ENCODE data around the gene DENND4C.

Gene DENND4C

DNA sequence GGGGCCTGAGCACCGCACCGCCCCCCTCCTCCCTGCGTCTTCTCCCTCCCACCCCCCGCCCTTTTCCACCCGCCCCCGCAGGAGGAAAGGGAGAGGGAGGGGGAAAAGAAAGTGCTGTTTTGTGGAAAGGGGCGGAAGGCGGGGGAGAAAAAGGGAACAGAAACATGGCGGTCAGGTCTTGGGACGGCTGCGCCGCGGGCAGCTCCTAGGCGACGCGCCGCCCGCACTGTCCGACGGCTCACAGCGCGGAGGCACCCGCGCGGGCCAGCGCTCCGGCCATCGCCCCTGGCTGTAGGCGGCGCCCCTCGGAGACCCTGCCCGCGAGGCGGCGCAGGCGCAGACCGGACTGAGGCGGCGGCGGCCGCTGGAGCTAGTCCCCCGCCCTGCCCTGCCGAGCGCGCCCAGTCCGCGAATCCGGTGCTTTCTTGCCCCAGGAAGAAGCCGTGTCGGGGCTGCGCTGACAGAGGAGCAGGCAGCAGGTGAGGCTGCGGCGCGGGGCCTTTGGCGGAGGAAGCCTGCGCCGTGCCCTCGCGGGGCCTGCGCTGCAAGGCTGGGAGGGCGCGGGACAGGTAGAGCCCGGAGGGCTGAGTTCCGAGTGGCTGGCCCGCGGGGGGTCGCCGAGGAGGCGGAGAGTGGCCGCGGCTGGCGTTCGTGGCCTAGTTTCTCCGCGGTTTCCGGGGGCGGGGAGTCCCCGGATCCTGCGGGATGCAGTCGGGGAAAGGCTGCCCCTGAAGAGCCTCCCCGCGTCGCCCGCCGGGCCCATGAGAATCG, at the start of gene DENND4C:
TSS of gene DENND4C (plus strand) at position 339 of the 771 bp plus-strand sequence. CDS start 45,482 bp downstream, outside the sequence.
- in situ Hi-C loops (cut with HindIII; ENCODE audit: low sequenced_read_pairs): no loop called here
- H3K4me3 ChIP-seq (ENCODE audit: low read depth, low read length): peak within 1 kb of the TSS; percentile 87
- DNase-seq (ENCODE audit: low read depth, low spot score): peak; percentile 87
- TF ChIP-seq, protein P1, sequence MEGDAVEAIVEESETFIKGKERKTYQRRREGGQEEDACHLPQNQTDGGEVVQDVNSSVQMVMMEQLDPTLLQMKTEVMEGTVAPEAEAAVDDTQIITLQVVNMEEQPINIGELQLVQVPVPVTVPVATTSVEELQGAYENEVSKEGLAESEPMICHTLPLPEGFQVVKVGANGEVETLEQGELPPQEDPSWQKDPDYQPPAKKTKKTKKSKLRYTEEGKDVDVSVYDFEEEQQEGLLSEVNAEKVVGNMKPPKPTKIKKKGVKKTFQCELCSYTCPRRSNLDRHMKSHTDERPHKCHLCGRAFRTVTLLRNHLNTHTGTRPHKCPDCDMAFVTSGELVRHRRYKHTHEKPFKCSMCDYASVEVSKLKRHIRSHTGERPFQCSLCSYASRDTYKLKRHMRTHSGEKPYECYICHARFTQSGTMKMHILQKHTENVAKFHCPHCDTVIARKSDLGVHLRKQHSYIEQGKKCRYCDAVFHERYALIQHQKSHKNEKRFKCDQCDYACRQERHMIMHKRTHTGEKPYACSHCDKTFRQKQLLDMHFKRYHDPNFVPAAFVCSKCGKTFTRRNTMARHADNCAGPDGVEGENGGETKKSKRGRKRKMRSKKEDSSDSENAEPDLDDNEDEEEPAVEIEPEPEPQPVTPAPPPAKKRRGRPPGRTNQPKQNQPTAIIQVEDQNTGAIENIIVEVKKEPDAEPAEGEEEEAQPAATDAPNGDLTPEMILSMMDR (IDR thresholded peaks at IDR 0.05; ENCODE audit: low read depth, low read length): peak; percentile 7

DNA sequence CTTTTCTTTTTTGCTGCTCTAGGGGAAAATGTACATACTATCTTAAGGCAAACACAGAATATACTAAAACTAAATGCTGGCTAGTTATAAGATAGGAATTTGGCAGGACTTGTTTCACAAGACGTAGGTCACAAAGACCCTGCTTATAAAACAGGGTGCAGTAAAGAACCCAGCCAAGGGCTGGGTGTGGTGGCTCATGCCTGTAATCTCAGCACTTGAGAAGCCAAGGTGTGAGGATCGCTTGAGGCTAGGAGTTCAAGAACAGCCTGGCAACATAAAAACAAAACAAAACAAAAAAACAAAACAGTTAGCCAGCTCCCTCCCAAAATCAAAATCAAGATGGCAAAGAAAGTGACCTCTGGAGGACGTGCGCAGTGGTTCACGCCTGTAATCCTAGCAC, 49.5 kb upstream of the DENND4C start:
- no peak overlapping the region for H3K4me3 ChIP-seq (ENCODE audit: low read depth, low read length)
- in situ Hi-C loops (cut with HindIII; ENCODE audit: low sequenced_read_pairs): no loop called here
- DNase-seq (ENCODE audit: low read depth, low spot score): no peak
- TF ChIP-seq, protein P1 (IDR thresholded peaks at IDR 0.05; ENCODE audit: low read depth, low read length): no peak

DNA sequence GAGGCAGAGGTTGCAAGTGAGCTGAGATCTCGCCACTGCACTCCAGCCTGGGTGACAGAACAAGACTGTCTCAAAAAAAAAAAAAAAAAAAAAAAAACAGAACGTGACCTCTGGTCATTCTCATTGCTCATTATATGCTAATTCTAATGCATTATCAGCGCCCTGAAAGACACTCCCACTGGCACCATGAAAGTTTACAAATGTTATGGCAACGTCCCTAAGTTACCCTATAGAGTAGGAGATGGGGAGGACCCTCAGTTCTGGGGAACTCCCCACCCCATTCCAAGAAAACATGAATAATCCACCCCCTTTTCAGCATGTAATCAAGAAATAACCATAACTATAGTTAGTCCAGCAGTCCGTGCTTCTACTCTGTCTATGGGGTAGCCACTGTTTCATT, 48.9 kb upstream of the DENND4C start:
- in situ Hi-C loops (cut with HindIII; ENCODE audit: low sequenced_read_pairs): no loop called here
- TF ChIP-seq, protein P1 (IDR thresholded peaks at IDR 0.05; ENCODE audit: low read depth, low read length): no peak
- no peak for DNase-seq (ENCODE audit: low read depth, low spot score)
- no peak overlapping the region for H3K4me3 ChIP-seq (ENCODE audit: low read depth, low read length)

DNA sequence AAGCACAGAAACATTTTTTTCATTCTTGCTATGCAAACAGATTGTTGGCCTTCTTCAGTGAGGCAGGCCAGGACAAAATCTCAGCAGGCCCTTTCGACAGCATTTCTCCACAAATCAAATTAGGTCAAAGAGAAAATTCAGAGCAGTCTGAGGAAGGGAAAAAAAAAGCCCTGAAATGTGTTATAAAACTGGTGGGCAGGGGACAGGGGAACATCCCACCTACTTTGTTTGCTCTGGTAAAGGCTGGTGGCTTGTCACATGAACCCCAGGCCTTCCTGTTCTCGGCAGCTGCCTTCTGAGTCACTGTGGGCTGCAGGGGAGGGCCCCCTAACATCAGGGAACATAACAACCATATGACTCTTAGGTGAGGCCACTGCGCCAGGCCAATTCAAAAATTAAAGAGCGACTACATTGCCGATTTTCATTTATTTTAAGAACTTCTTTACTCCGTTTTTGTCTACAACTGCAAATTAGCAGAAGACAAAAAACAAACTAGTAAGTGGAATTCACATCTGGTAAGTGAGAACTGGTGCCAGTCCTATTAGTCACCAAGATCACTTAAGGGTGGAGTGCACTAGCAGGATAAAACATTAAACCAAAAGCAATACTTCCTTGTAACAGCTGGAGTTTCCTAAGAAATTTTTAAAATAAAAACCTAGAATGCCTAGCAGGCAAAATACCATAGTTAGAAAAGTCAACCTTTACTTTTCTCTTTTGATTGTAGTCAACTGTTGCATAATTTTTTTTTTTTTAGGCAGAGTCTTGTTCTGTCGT, 46.2 kb upstream of the DENND4C start:
- in situ Hi-C loops (cut with HindIII; ENCODE audit: low sequenced_read_pairs): no loop called here
- H3K4me3 ChIP-seq (ENCODE audit: low read depth, low read length): no peak overlapping the region
- peak; percentile 95 for DNase-seq (ENCODE audit: low read depth, low spot score)
- TF ChIP-seq, protein P1 (IDR thresholded peaks at IDR 0.05; ENCODE audit: low read depth, low read length): no peak

DNA sequence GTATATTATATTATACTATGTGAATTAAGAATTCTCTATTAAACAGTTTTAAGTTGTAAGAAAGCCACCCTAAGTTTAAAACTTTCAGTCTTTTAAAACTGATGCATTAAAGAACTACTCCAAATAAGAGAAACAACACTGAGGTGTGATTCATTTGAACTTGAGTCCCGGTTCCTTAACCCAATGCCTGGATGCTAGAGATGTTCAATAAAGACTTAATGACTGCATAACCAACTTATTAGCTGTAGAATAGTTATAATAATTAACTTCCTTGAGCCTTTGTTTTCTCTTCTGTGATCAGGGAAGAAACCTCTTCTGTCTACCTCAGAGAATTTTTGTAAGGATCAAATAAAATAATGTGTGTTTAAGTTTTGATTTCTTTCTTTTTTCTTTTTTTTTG, 45.3 kb upstream of the DENND4C start:
- no peak for DNase-seq (ENCODE audit: low read depth, low spot score)
- in situ Hi-C loops (cut with HindIII; ENCODE audit: low sequenced_read_pairs): no loop called here
- TF ChIP-seq, protein P1 (IDR thresholded peaks at IDR 0.05; ENCODE audit: low read depth, low read length): no peak
- H3K4me3 ChIP-seq (ENCODE audit: low read depth, low read length): no peak overlapping the region

DNA sequence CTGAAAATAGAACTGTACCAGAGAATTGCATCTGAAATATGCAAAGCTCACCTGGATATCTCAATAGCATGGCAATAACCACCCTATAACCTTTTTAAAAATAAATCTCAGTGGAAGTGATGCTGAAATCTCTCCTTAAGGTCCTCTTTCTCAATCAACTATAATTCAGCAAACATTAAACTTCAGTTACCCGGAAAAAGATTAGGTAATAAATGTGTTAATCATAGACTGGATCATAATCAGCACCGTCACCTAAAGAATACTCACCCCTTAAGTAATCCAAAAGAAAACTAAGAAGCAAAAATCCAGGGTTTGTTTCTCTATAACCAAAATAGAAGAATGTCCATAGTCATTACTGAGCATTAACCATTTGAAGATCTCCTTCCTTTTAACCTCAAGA, 44.3 kb upstream of the DENND4C start:
- H3K4me3 ChIP-seq (ENCODE audit: low read depth, low read length): no peak overlapping the region
- TF ChIP-seq, protein P1 (IDR thresholded peaks at IDR 0.05; ENCODE audit: low read depth, low read length): no peak
- no peak for DNase-seq (ENCODE audit: low read depth, low spot score)
- in situ Hi-C loops (cut with HindIII; ENCODE audit: low sequenced_read_pairs): no loop called here
